Activated CD4-positive, alpha-beta T cell treated with anti-CD3 and anti-CD28 coated beads, Interleukin-2, amount 10 ng/mL, durations not matched to agents 7 days and 5 days (primary cell): ENCODE data around the gene ZSWIM3. TPM values are rescaled to one million over a fixed set of nuclear protein-coding genes. Genes with fewer than 3 reads are reported as not detected.

Experiments used
- CTCF ChIA-PET: fragments of 350-600 bp; sonication (Branson Sonifier 250); formaldehyde crosslinking; loops from one replicate; lab custom pipeline; 2021; ENCODE audit warnings: antibody characterized with exemption; lab: Charles Lee
- POLR2A ChIA-PET: fragments of 350-600 bp; sonication (Branson Sonifier 250); formaldehyde crosslinking; loops from one replicate; lab custom pipeline; 2021; ENCODE audit warnings: antibody characterized with exemption; lab: Charles Lee
- DNase-seq: peaks from one replicate; pipeline ENCODE4 v3.0.0-alpha.2; 2020
- H3K27ac Mint-ChIP-seq: one replicate; pipeline ENCODE4 v1.8.0; 2021; ENCODE audit warnings: mild to moderate bottlenecking, moderate library complexity, mixed read lengths
- H3K27me3 Mint-ChIP-seq: one replicate; pipeline ENCODE4 v1.8.0; 2021; ENCODE audit warnings: mixed read lengths
- H3K36me3 Mint-ChIP-seq: one replicate; pipeline ENCODE4 v1.8.0; 2021; ENCODE audit warnings: low read depth, mixed read lengths
- H3K4me1 Mint-ChIP-seq: one replicate; pipeline ENCODE4 v1.8.0; 2021; ENCODE audit warnings: mixed read lengths
- H3K4me3 Mint-ChIP-seq: one replicate; pipeline ENCODE4 v1.8.0; 2021; ENCODE audit warnings: mild to moderate bottlenecking, moderate library complexity, mixed read lengths
- H3K9me3 Mint-ChIP-seq: one replicate; pipeline ENCODE4 v1.8.0; 2021; ENCODE audit warnings: mixed read lengths
- total RNA-seq, 2 experiments: library from RNA; stranded (reverse); gene quantifications; one replicate each; pipeline ENCODE4 v1.2.3, GENCODE V29; 2021

Gene ZSWIM3
- total RNA-seq, 2 experiments from 2014 or later = 6.2 to 6.4 TPM

GRCh38 chr20:45834797-45835161 is 22.6 kb upstream of the ZSWIM3 start:
- Mint-ChIP-seq H3K27me3 (peaks cover 2% of the 10 kb centered on the region), H3K4me1 (peaks cover 11% of the 10 kb centered on the region)
- CTCF ChIA-PET = no interaction called here

GRCh38 chr20:45835329-45835765 is 22.1 kb upstream of the ZSWIM3 start:
- Mint-ChIP-seq H3K4me3 (peak overlapping the region; percentile 36), H3K4me1 (peaks cover 11% of the 10 kb centered on the region), H3K9me3 (no peaks in the 10 kb centered on the region), H3K27me3 (peaks cover under 1% of the 10 kb centered on the region), H3K27ac (no peak overlapping the region), H3K36me3 (no peaks in the 10 kb centered on the region)
- CTCF ChIA-PET = no interaction called here
- DNase-seq = no peak
- POLR2A ChIA-PET = no interaction called here

More at GRCh38 chr20:45834797-45835161, 22.6 kb upstream of the ZSWIM3 start:
- H3K9me3 Mint-ChIP-seq = no peaks in the 10 kb centered on the region
- no peaks in the 10 kb centered on the region for H3K36me3 Mint-ChIP-seq
- POLR2A ChIA-PET = no interaction called here
- no peak for DNase-seq
- H3K4me3 Mint-ChIP-seq = peak overlapping the region; percentile 36
- no peak overlapping the region for H3K27ac Mint-ChIP-seq

- CTCF ChIA-PET = no interaction called here
- H3K27me3 Mint-ChIP-seq = no peaks in the 10 kb centered on the region
- H3K9me3 Mint-ChIP-seq = no peaks in the 10 kb centered on the region
These were observed 21.6 kb upstream of the ZSWIM3 start for GRCh38 chr20:45835825-45836224.

GRCh38 chr20:45836841-45837240 is 20.6 kb upstream of the ZSWIM3 start:
- no peak for DNase-seq
- no peaks in the 10 kb centered on the region for H3K36me3 Mint-ChIP-seq
- ChIA-PET CTCF (interaction anchor here (0.7 to 1.0 kb wide), 2 partner anchors 19 to 132 kb away, joined by 3 to 8 read pairs; no protein-coding TSS in a partner anchor), POLR2A (no interaction called here)
- no peaks in the 10 kb centered on the region for H3K9me3 Mint-ChIP-seq
- no peak overlapping the region for H3K27ac Mint-ChIP-seq
- no peaks in the 10 kb centered on the region for H3K27me3 Mint-ChIP-seq
- H3K4me3 Mint-ChIP-seq = no peak overlapping the region
- peaks cover 11% of the 10 kb centered on the region for H3K4me1 Mint-ChIP-seq

More at GRCh38 chr20:45835825-45836224, 21.6 kb upstream of the ZSWIM3 start:
- POLR2A ChIA-PET = no interaction called here
- H3K4me1 Mint-ChIP-seq = peaks cover 11% of the 10 kb centered on the region
- H3K4me3 Mint-ChIP-seq = no peak overlapping the region
- H3K36me3 Mint-ChIP-seq = no peaks in the 10 kb centered on the region
- no peak for DNase-seq
- H3K27ac Mint-ChIP-seq = no peak overlapping the region

- no peak overlapping the region for H3K4me3 Mint-ChIP-seq
- ChIA-PET POLR2A (no interaction called here), CTCF (interaction anchor here (0.8 to 2.4 kb wide), 4 partner anchors 23 to 75 kb away, joined by 3 to 6 read pairs (median 4); partner anchors contain the start of genes CTSA and NEURL2)
- no peaks in the 10 kb centered on the region for H3K4me1 Mint-ChIP-seq
- no peaks in the 10 kb centered on the region for H3K9me3 Mint-ChIP-seq
- H3K27ac Mint-ChIP-seq = no peak overlapping the region
- no peak for DNase-seq
- H3K27me3 Mint-ChIP-seq = no peaks in the 10 kb centered on the region
- H3K36me3 Mint-ChIP-seq = peaks cover 9% of the 10 kb centered on the region
These were observed 16.7 kb upstream of the ZSWIM3 start for GRCh38 chr20:45840700-45841198.

- POLR2A ChIA-PET = interaction anchor here (0.6 kb wide), 1 partner anchor 42 kb away, joined by 3 read pairs; no protein-coding TSS in a partner anchor
- Mint-ChIP-seq H3K4me1 (no peaks in the 10 kb centered on the region), H3K4me3 (no peak overlapping the region), H3K27ac (no peak overlapping the region), H3K9me3 (no peaks in the 10 kb centered on the region), H3K36me3 (peaks cover 12% of the 10 kb centered on the region), H3K27me3 (no peaks in the 10 kb centered on the region)
- CTCF ChIA-PET = interaction anchor here (0.8 to 2.4 kb wide), 6 partner anchors 11 to 74 kb away, joined by 3 to 6 read pairs (median 4); partner anchors contain the start of genes CTSA and NEURL2
- DNase-seq = no peak
These were observed 15.8 kb upstream of the ZSWIM3 start for GRCh38 chr20:45841407-45842129.

- H3K36me3 Mint-ChIP-seq = peaks cover 12% of the 10 kb centered on the region
- no peak overlapping the region for H3K27ac Mint-ChIP-seq
- no peak for DNase-seq
- no peaks in the 10 kb centered on the region for H3K27me3 Mint-ChIP-seq
- CTCF ChIA-PET = interaction anchor here (0.8 to 1.4 kb wide), 4 partner anchors 10 to 15 kb away, joined by 3 to 6 read pairs (median 3); partner anchors contain the start of genes ACOT8 and ZSWIM3
- no peak overlapping the region for H3K4me3 Mint-ChIP-seq
- no peaks in the 10 kb centered on the region for H3K9me3 Mint-ChIP-seq
- no peaks in the 10 kb centered on the region for H3K4me1 Mint-ChIP-seq
- POLR2A ChIA-PET = interaction anchor here (0.6 kb wide), 1 partner anchor 42 kb away, joined by 3 read pairs; no protein-coding TSS in a partner anchor
These were observed 15.1 kb upstream of the ZSWIM3 start for GRCh38 chr20:45842169-45842812.

- Mint-ChIP-seq H3K27ac (no peak overlapping the region), H3K36me3 (peaks cover 14% of the 10 kb centered on the region), H3K4me1 (no peaks in the 10 kb centered on the region), H3K4me3 (no peak overlapping the region), H3K9me3 (no peaks in the 10 kb centered on the region), H3K27me3 (no peaks in the 10 kb centered on the region)
- CTCF ChIA-PET = interaction anchor here (1.1 kb wide), 1 partner anchor 9 kb away, joined by 3 read pairs; no protein-coding TSS in a partner anchor
- no peak for DNase-seq
- POLR2A ChIA-PET = no interaction called here
These were observed 13.9 kb upstream of the ZSWIM3 start for GRCh38 chr20:45843506-45843905.

- H3K9me3 Mint-ChIP-seq = no peaks in the 10 kb centered on the region
- H3K4me3 Mint-ChIP-seq = no peak overlapping the region
- H3K27me3 Mint-ChIP-seq = no peaks in the 10 kb centered on the region
- POLR2A ChIA-PET = no interaction called here
- no peak for DNase-seq
- H3K36me3 Mint-ChIP-seq = peaks cover 22% of the 10 kb centered on the region
- H3K27ac Mint-ChIP-seq = no peak overlapping the region
- CTCF ChIA-PET = no interaction called here
- no peaks in the 10 kb centered on the region for H3K4me1 Mint-ChIP-seq
These were observed 12.0 kb upstream of the ZSWIM3 start for GRCh38 chr20:45845452-45845851.

- POLR2A ChIA-PET = no interaction called here
- H3K27ac Mint-ChIP-seq = no peak overlapping the region
- peaks cover 29% of the 10 kb centered on the region for H3K36me3 Mint-ChIP-seq
- DNase-seq = no peak
- H3K4me1 Mint-ChIP-seq = peaks cover under 1% of the 10 kb centered on the region
- CTCF ChIA-PET = no interaction called here
- no peak overlapping the region for H3K4me3 Mint-ChIP-seq
- H3K27me3 Mint-ChIP-seq = no peaks in the 10 kb centered on the region
- H3K9me3 Mint-ChIP-seq = no peaks in the 10 kb centered on the region
These were observed 9.0 kb upstream of the ZSWIM3 start for GRCh38 chr20:45848421-45848820.

- DNase-seq = no peak
- no peak overlapping the region for H3K27ac Mint-ChIP-seq
- H3K4me1 Mint-ChIP-seq = peaks cover 4% of the 10 kb centered on the region
- peaks cover 33% of the 10 kb centered on the region for H3K36me3 Mint-ChIP-seq
- H3K9me3 Mint-ChIP-seq = no peaks in the 10 kb centered on the region
- no peak overlapping the region for H3K4me3 Mint-ChIP-seq
- no peaks in the 10 kb centered on the region for H3K27me3 Mint-ChIP-seq
- ChIA-PET POLR2A (interaction anchor here (0.6 kb wide), 1 partner anchor 114 kb away, joined by 7 read pairs; no protein-coding TSS in a partner anchor), CTCF (interaction anchor here (0.6 to 1.1 kb wide), 2 partner anchors 15 to 19 kb away, joined by 3 to 6 read pairs; no protein-coding TSS in a partner anchor)
These were observed 8.3 kb upstream of the ZSWIM3 start for GRCh38 chr20:45848969-45849582.

GRCh38 chr20:45850238-45850637 is 7.2 kb upstream of the ZSWIM3 start:
- no peaks in the 10 kb centered on the region for H3K27me3 Mint-ChIP-seq

More at GRCh38 chr20:45850238-45850637, 7.2 kb upstream of the ZSWIM3 start:
- H3K9me3 Mint-ChIP-seq = no peaks in the 10 kb centered on the region
- ChIA-PET POLR2A (interaction anchor here (0.6 kb wide), 1 partner anchor 921 kb away, joined by 6 read pairs; no protein-coding TSS in a partner anchor), CTCF (interaction anchor here (0.6 to 1.1 kb wide), 2 partner anchors 14 to 78 kb away, joined by 3 to 6 read pairs; no protein-coding TSS in a partner anchor)
- peaks cover 12% of the 10 kb centered on the region for H3K4me1 Mint-ChIP-seq
- no peak for DNase-seq
- H3K36me3 Mint-ChIP-seq = peaks cover 34% of the 10 kb centered on the region
- no peak overlapping the region for H3K4me3 Mint-ChIP-seq
- no peak overlapping the region for H3K27ac Mint-ChIP-seq
